ENCODE data around the gene SURF4. TPM values are rescaled to one million over a fixed set of nuclear protein-coding genes. Genes with fewer than 3 reads are reported as not detected.
"Not testable (repeated sequence)": the region's sequence is repeated elsewhere in the genome, so short reads cannot be mapped to it uniquely, and the experiment has no call there.

Gene SURF4
- total and polyA plus RNA-seq, 2 experiments from 2014 or later, result 354 to 360 TPM

DNA sequence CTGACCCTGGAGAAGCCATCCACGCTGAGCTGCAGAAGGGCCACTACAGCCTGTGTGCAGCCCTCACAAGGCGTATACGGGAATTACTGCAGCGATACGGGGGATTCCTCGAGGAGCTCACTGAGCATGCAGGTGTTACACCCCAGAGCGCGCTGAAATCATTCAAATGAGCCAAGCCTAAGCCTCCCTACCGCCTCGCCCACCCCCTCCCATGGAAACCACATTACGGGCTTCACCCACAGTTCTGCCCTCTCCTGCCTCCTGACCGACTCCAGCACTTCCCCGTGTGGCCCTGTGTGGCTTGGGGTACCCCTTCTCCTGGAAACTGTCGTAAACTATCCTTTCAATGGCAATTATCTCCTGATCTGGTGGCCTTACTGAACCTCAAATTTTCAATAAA is 53.2 kb downstream of the SURF4 start:
- TF ChIP-seq EZH2phosphoT487 (IDR thresholded peaks at IDR 0.05; ENCODE audit: low read depth, severe bottlenecking, unreplicated experiment) (no peak), EZH2 (IDR thresholded peaks at IDR 0.05; ENCODE audit: borderline replicate concordance) (no peak)
- TF ChIP-seq, protein P1, sequence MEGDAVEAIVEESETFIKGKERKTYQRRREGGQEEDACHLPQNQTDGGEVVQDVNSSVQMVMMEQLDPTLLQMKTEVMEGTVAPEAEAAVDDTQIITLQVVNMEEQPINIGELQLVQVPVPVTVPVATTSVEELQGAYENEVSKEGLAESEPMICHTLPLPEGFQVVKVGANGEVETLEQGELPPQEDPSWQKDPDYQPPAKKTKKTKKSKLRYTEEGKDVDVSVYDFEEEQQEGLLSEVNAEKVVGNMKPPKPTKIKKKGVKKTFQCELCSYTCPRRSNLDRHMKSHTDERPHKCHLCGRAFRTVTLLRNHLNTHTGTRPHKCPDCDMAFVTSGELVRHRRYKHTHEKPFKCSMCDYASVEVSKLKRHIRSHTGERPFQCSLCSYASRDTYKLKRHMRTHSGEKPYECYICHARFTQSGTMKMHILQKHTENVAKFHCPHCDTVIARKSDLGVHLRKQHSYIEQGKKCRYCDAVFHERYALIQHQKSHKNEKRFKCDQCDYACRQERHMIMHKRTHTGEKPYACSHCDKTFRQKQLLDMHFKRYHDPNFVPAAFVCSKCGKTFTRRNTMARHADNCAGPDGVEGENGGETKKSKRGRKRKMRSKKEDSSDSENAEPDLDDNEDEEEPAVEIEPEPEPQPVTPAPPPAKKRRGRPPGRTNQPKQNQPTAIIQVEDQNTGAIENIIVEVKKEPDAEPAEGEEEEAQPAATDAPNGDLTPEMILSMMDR (IDR thresholded peaks at IDR 0.05; ENCODE audit: poor library complexity), result no peak
- no peaks in the 10 kb centered on the region for H3K27me3 ChIP-seq
- no peak overlapping the region for H3K4me3 ChIP-seq
- H3K9me3 ChIP-seq (ENCODE audit: low read depth), result no peaks in the 10 kb centered on the region
- H3K9me2 ChIP-seq (replicated peaks; ENCODE audit: insufficient read depth), result no peaks in the 10 kb centered on the region
- DNase-seq (ENCODE audit: low spot score), result no peak
- H3K79me2 ChIP-seq, result no peaks in the 10 kb centered on the region
- no peaks in the 10 kb centered on the region for H3K4me1 ChIP-seq (ENCODE audit: insufficient read depth)
- H2AFZ ChIP-seq, result no peak overlapping the region
- no peaks in the 10 kb centered on the region for H4K20me1 ChIP-seq (ENCODE audit: insufficient read depth, poor library complexity, severe bottlenecking)
- WGBS (ENCODE audit: low lambda C conversion rate, missing lambda C conversion rate), result 95% methylated on average over 14 of the region's 14 CpGs
- H3K4me2 ChIP-seq, result no peak overlapping the region
- no peaks in the 10 kb centered on the region for H3K36me3 ChIP-seq (replicated peaks; ENCODE audit: insufficient read depth, low read depth)
- H3K27ac ChIP-seq, result no peak overlapping the region

DNA sequence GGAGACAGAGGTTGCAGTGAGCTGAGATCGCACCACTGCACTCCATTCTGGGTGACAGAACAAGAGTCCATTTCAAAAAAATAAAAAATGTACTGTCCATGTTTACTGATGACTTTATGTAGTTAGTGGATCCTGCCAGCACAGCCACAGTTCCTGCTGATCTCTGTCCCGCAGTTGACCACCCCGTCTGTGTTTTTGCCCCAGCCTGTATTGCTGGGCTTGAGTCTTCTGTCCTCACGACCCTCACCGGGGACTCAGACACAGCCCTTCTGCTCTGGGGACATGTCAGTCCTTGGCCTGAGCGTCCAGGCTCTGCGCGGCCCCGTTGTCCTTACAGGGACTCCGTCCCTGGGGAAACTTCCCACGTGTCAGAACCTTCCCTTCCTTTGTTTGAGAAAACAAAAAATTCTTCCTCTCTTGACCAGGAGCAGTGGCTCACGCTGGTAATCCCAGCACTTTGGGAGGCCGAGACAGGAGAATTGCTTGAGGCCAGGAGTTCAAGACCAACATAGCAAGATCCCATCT is 54.4 kb downstream of the SURF4 start:
- Histone ChIP-seq H3K36me3 (replicated peaks; ENCODE audit: insufficient read depth, low read depth) (no peaks in the 10 kb centered on the region), H3K79me2 (no peaks in the 10 kb centered on the region), H2AFZ (no peak overlapping the region), H3K4me1 (ENCODE audit: insufficient read depth) (no peaks in the 10 kb centered on the region), H3K4me2 (no peak overlapping the region), H4K20me1 (ENCODE audit: insufficient read depth, poor library complexity, severe bottlenecking) (no peaks in the 10 kb centered on the region), H3K27me3 (no peaks in the 10 kb centered on the region), H3K4me3 (no peak overlapping the region), H3K9me2 (replicated peaks; ENCODE audit: insufficient read depth) (no peaks in the 10 kb centered on the region), H3K27ac (no peak overlapping the region), H3K9me3 (ENCODE audit: low read depth) (no peaks in the 10 kb centered on the region)
- TF ChIP-seq, protein P1 (IDR thresholded peaks at IDR 0.05; ENCODE audit: poor library complexity), result no peak
- TF ChIP-seq EZH2phosphoT487 (IDR thresholded peaks at IDR 0.05; ENCODE audit: low read depth, severe bottlenecking, unreplicated experiment), result no peak
- TF ChIP-seq EZH2 (IDR thresholded peaks at IDR 0.05; ENCODE audit: borderline replicate concordance), result no peak
- WGBS (ENCODE audit: low lambda C conversion rate, missing lambda C conversion rate), result 91% methylated on average over 13 of the region's 13 CpGs
- no peak for DNase-seq (ENCODE audit: low spot score)

GRCh38 chr9:133320421-133320881 is 55.4 kb downstream of the SURF4 start:
- Histone ChIP-seq H3K36me3 (replicated peaks; ENCODE audit: insufficient read depth, low read depth) (no peaks in the 10 kb centered on the region), H3K27me3 (no peaks in the 10 kb centered on the region), H3K9me3 (ENCODE audit: low read depth) (no peaks in the 10 kb centered on the region), H3K79me2 (no peaks in the 10 kb centered on the region), H3K9me2 (replicated peaks; ENCODE audit: insufficient read depth) (no peaks in the 10 kb centered on the region), H3K4me1 (ENCODE audit: insufficient read depth) (no peaks in the 10 kb centered on the region), H3K27ac (no peak overlapping the region), H2AFZ (no peak overlapping the region), H3K4me2 (no peak overlapping the region), H4K20me1 (ENCODE audit: insufficient read depth, poor library complexity, severe bottlenecking) (no peaks in the 10 kb centered on the region), H3K4me3 (no peak overlapping the region)
- TF ChIP-seq EZH2 (IDR thresholded peaks at IDR 0.05; ENCODE audit: borderline replicate concordance) (no peak), EZH2phosphoT487 (IDR thresholded peaks at IDR 0.05; ENCODE audit: low read depth, severe bottlenecking, unreplicated experiment) (no peak)
- TF ChIP-seq, protein P1 (IDR thresholded peaks at IDR 0.05; ENCODE audit: poor library complexity), result no peak
- WGBS (ENCODE audit: low lambda C conversion rate, missing lambda C conversion rate), result 85% methylated on average over 13 of the region's 13 CpGs
- no peak for DNase-seq (ENCODE audit: low spot score)

DNA sequence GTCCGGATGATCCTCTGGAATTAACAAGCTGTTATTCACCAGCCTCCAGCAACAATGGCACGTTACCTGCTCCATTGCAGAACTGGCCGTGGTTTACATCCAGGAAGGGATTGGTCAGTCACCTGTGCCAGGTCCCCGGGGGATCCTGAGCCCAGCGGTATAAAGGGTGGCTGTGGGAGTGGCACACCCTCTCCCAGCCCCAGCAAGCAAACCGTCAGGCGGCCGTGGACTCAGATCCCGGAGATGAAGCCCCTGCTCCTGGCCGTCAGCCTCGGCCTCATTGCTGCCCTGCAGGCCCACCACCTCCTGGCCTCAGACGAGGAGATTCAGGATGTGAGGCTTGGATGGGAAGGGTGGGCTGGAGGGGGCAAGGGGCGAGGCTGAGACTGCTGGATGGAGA is 58.3 kb downstream of the SURF4 start:
- H2AFZ ChIP-seq; H3K27me3 ChIP-seq; H3K79me2 ChIP-seq; H3K9me2 ChIP-seq (replicated peaks; ENCODE audit: insufficient read depth); DNase-seq (ENCODE audit: low spot score); H3K27ac ChIP-seq; H3K36me3 ChIP-seq (replicated peaks; ENCODE audit: insufficient read depth, low read depth); H3K9me3 ChIP-seq (ENCODE audit: low read depth); H3K4me3 ChIP-seq; H4K20me1 ChIP-seq (ENCODE audit: insufficient read depth, poor library complexity, severe bottlenecking); H3K4me2 ChIP-seq; H3K4me1 ChIP-seq (ENCODE audit: insufficient read depth): not testable (repeated sequence)
- 79% methylated on average over 13 of the region's 13 CpGs for WGBS (ENCODE audit: low lambda C conversion rate, missing lambda C conversion rate)

Data from hepatocyte (in vitro differentiated cells).